IMR-90 (cell line): ENCODE measurements around the gene PAX5. TPM values are rescaled to one million over a fixed set of nuclear protein-coding genes. Genes with fewer than 3 reads are reported as not detected.
A peak's percentile ranks its signal among the peaks of the same experiment; 100 is the strongest.

ENCODE experiments used
- ATAC-seq: fragments of 200-7000 bp; cut with Tn5 transposase; 2 replicates; pipeline ENCODE4 v1.9.1; 2020; ENCODE audit warnings: low read depth, mild to moderate bottlenecking, moderate library complexity
- BruUV-seq: library from RNA; stranded (reverse); fragments of 400-500 nt; replicated peaks from 2 replicates; lab custom pipeline; 2021; lab: Mats Ljungman, UMichigan
- CTCF ChIA-PET: fragments of 300-600 bp; formaldehyde crosslinking; extraction: SDS; loops from one replicate; lab custom pipeline; 2021; ENCODE audit warnings: antibody characterized with exemption; lab: Yijun Ruan, JAX
- POLR2A ChIA-PET: fragments of 300-600 bp; sonication (Branson Sonifier 250); formaldehyde crosslinking; loops from one replicate; lab custom pipeline; 2022; ENCODE audit warnings: antibody characterized with exemption; ENCODE audit not compliant: unreplicated experiment; lab: Charles Lee
- DNase-seq: peaks from one replicate; pipeline ENCODE4 v3.0.0; 2013
- H2AFZ ChIP-seq: replicated peaks from 2 replicates; pipeline ENCODE3; 2013; ENCODE audit warnings: low read length, mild to moderate bottlenecking; ENCODE audit not compliant: poor library complexity
- H2AK5ac ChIP-seq: 2 replicates; pipeline ENCODE4 v1.6.1; 2013; ENCODE audit warnings: low read depth, low read length, inconsistent platforms
- H2AK9ac ChIP-seq: replicated peaks from 2 replicates; pipeline ENCODE3; 2013; ENCODE audit warnings: mild to moderate bottlenecking, low read depth, low read length, moderate library complexity; ENCODE audit not compliant: poor library complexity
- H2BK120ac ChIP-seq: 2 replicates; pipeline ENCODE4 v1.6.1; 2013; ENCODE audit warnings: low read depth, low read length, inconsistent platforms
- H2BK15ac ChIP-seq: 3 replicates; pipeline ENCODE4 v1.6.1; 2013; ENCODE audit warnings: low read depth, low read length, inconsistent platforms
- H2BK20ac ChIP-seq: 2 replicates; pipeline ENCODE4 v1.6.1; 2013; ENCODE audit warnings: low read depth, mild to moderate bottlenecking, inconsistent platforms, low read length, moderate library complexity
- H2BK5ac ChIP-seq: 2 replicates; pipeline ENCODE4 v1.6.1; 2013; ENCODE audit warnings: mild to moderate bottlenecking, low read depth, low read length, inconsistent platforms; ENCODE audit not compliant: poor library complexity, severe bottlenecking
- H3K14ac ChIP-seq: replicated peaks from 2 replicates; pipeline ENCODE4 v1.6.1; 2013; ENCODE audit warnings: low read depth, low read length, inconsistent platforms
- H3K18ac ChIP-seq: 2 replicates; pipeline ENCODE4 v1.6.1; 2013; ENCODE audit warnings: low read depth, low read length, control low read depth
- H3K23ac ChIP-seq: 2 replicates; pipeline ENCODE4 v1.6.1; 2013; ENCODE audit warnings: low read depth, low read length, inconsistent platforms
- H3K27ac ChIP-seq: 2 replicates; pipeline ENCODE4 v1.5.1; 2013; ENCODE audit warnings: mild to moderate bottlenecking, control low read depth, low read length; ENCODE audit not compliant: insufficient read depth
- H3K27me3 ChIP-seq: 2 replicates; pipeline ENCODE4 v1.6.1; 2013; ENCODE audit warnings: low read length; ENCODE audit not compliant: control insufficient read depth, insufficient read depth
- H3K36me3 ChIP-seq: 2 replicates; pipeline ENCODE4 v1.6.1; 2013; ENCODE audit warnings: low read length, mixed read lengths; ENCODE audit not compliant: control insufficient read depth, insufficient read depth
- H3K4ac ChIP-seq: 2 replicates; pipeline ENCODE4 v1.6.1; 2013; ENCODE audit warnings: low read depth, low read length, inconsistent platforms
- H3K4me1 ChIP-seq: 2 replicates; pipeline ENCODE4 v1.6.1; 2013; ENCODE audit warnings: low read length, mixed read lengths; ENCODE audit not compliant: control insufficient read depth, insufficient read depth
- H3K4me2 ChIP-seq: 2 replicates; pipeline ENCODE4 v1.6.1; 2013; ENCODE audit warnings: low read depth, mild to moderate bottlenecking, control low read depth, low read length, moderate library complexity
- H3K4me3 ChIP-seq: 2 replicates; pipeline ENCODE4 v1.5.1; 2013; ENCODE audit warnings: low read depth, mild to moderate bottlenecking, control low read depth, low read length, moderate library complexity; ENCODE audit not compliant: insufficient read depth
- H3K56ac ChIP-seq: 2 replicates; pipeline ENCODE4 v1.6.1; 2013; ENCODE audit warnings: low read length, inconsistent platforms; ENCODE audit not compliant: insufficient read depth; ENCODE audit errors: extremely low read depth
- H3K79me1 ChIP-seq, 2 experiments: 2 replicates each; pipeline ENCODE4 v1.6.1; 2013; ENCODE audit warnings: low read length in 2 of 2, inconsistent platforms in 1 of 2, low read depth in 1 of 2
- H3K9ac ChIP-seq: 2 replicates; pipeline ENCODE4 v1.6.1; 2013; ENCODE audit warnings: low read depth, low read length, control low read depth
- H3K9me1 ChIP-seq: 2 replicates; pipeline ENCODE4 v1.6.1; 2013; ENCODE audit warnings: low read length, inconsistent platforms; ENCODE audit not compliant: insufficient read depth
- H3K9me3 ChIP-seq: 2 replicates; pipeline ENCODE4 v1.6.1; 2013; ENCODE audit warnings: low read length; ENCODE audit not compliant: control insufficient read depth, insufficient read depth
- H4K20me1 ChIP-seq: 2 replicates; pipeline ENCODE4 v1.6.1; 2013; ENCODE audit warnings: low read length, inconsistent platforms; ENCODE audit not compliant: insufficient read depth
- H4K5ac ChIP-seq: 2 replicates; pipeline ENCODE4 v1.6.1; 2013; ENCODE audit warnings: mild to moderate bottlenecking, low read depth, low read length, control low read depth
- H4K8ac ChIP-seq, 2 experiments: 2 replicates each; pipeline ENCODE4 v1.6.1; 2013; ENCODE audit warnings: low read depth in 2 of 2, low read length in 2 of 2, control low read depth in 1 of 2, inconsistent platforms in 1 of 2
- H4K91ac ChIP-seq: 2 replicates; pipeline ENCODE4 v1.6.1; 2013; ENCODE audit warnings: low read depth, low read length, inconsistent platforms; ENCODE audit not compliant: insufficient read depth
- BHLHE40 ChIP-seq: fragments of 150-350 bp; IDR thresholded peaks from 2 replicates; pipeline ENCODE4 v1.6.1; 2016; ENCODE audit warnings: mild to moderate bottlenecking, low read depth, low read length
- CHD1 ChIP-seq: IDR thresholded peaks from 2 replicates; pipeline ENCODE4 v1.6.1; 2012; ENCODE audit warnings: low read depth, low read length, improper control_type of control experiment
- FOS ChIP-seq: fragments of 150-350 bp; IDR thresholded peaks from 2 replicates; pipeline ENCODE4 v1.6.1; 2016; ENCODE audit warnings: low read depth, low read length
- MAFK ChIP-seq: IDR thresholded peaks from 2 replicates; pipeline ENCODE4 v1.6.1; 2012; ENCODE audit warnings: low read depth, low read length, improper control_type of control experiment
- MAZ ChIP-seq: IDR thresholded peaks from 2 replicates; pipeline ENCODE4 v1.6.1; 2012; ENCODE audit warnings: low read depth, mild to moderate bottlenecking, low read length, improper control_type of control experiment, moderate library complexity, borderline replicate concordance
- MXI1 ChIP-seq: IDR thresholded peaks from 2 replicates; pipeline ENCODE4 v1.6.1; 2012; ENCODE audit warnings: low read depth, mild to moderate bottlenecking, low read length, moderate library complexity, borderline replicate concordance
- NFE2L2 ChIP-seq: fragments of 150-350 bp; IDR thresholded peaks from 2 replicates; pipeline ENCODE4 v1.6.1; 2016; ENCODE audit warnings: low read depth, mild to moderate bottlenecking, low read length
- POLR2A ChIP-seq: IDR thresholded peaks from 2 replicates; pipeline ENCODE4 v1.6.1; 2012; ENCODE audit warnings: mild to moderate bottlenecking, low read depth, low read length
- RAD21 ChIP-seq: IDR thresholded peaks from 2 replicates; pipeline ENCODE4 v1.6.1; 2012; ENCODE audit warnings: low read length, improper control_type of control experiment
- RCOR1 ChIP-seq: IDR thresholded peaks from 2 replicates; pipeline ENCODE4 v1.6.1; 2012; ENCODE audit warnings: mild to moderate bottlenecking, low read length, improper control_type of control experiment; ENCODE audit not compliant: insufficient replicate concordance
- RFX5 ChIP-seq: IDR thresholded peaks from 2 replicates; pipeline ENCODE4 v1.8.0; 2012; ENCODE audit warnings: low read depth, mild to moderate bottlenecking, low read length, moderate library complexity
- SMC3 ChIP-seq: fragments of 150-350 bp; IDR thresholded peaks from 2 replicates; pipeline ENCODE4 v1.6.1; 2016; ENCODE audit warnings: low read depth, mild to moderate bottlenecking, antibody characterized with exemption, low read length, moderate library complexity
- WGBS, 2 experiments: methylation state at CpG; one replicate each; pipeline versions ENCODE4 v1.1.5 to v1.1.7; 2013; ENCODE audit warnings: missing lambda C conversion rate in 2 of 2; ENCODE audit not compliant: insufficient read length in 1 of 2; ENCODE audit errors: extremely low coverage in 2 of 2; 5-methylcytosine and 5-hydroxymethylcytosine counted together
- dilution Hi-C: fragments of 300-500 bp; cut with HindIII; formaldehyde crosslinking; loops from one replicate; pipeline ENCODE4 v1.14.3; 2018; ENCODE audit warnings: low sequenced_read_pairs; ENCODE audit not compliant: unreplicated experiment
- in situ Hi-C: fragments of 300-500 bp; cut with MboI; formaldehyde crosslinking; loops from 3 replicates; pipeline ENCODE4 v1.14.3; 2019; ENCODE audit warnings: low sequenced_read_pairs, inconsistent platforms, mixed read lengths
- intact Hi-C: fragments of 100-400 bp; cut with micrococcal nuclease; formaldehyde crosslinking; loops from 2 replicates; pipeline ENCODE4 v1.10.0; 2022
- polyA plus RNA-seq, 3 experiments: library from polyadenylated mRNA; depleted of rRNA; stranded (reverse); fragments of >200 nt; gene quantifications; 2 replicates each; pipeline ENCODE4 v1.2.3, GENCODE V29; 2012; ENCODE audit warnings: low replicate concordance in 1 of 3
- total RNA-seq: library from RNA; depleted of rRNA; stranded (reverse); fragments of >200 nt; gene quantifications from 2 replicates; pipeline ENCODE4 v1.2.3, GENCODE V29; 2012
- TF ChIP-seq, protein P1 (sequence below): fragments of 150-350 bp; IDR thresholded peaks from 2 replicates; pipeline ENCODE4 v1.6.1; 2016; ENCODE audit warnings: low read depth, mild to moderate bottlenecking, low read length, moderate library complexity, borderline replicate concordance
- TF ChIP-seq, protein P2 (sequence below): fragments of 150-350 bp; IDR thresholded peaks from 2 replicates; pipeline ENCODE4 v1.6.1; 2017; ENCODE audit warnings: mild to moderate bottlenecking, antibody characterized with exemption, low read length, low read depth
- TF ChIP-seq, protein P3 (sequence below): conservative IDR thresholded peaks from 2 replicates; pipeline ENCODE4 v1.5.1; 2012; ENCODE audit warnings: mild to moderate bottlenecking, low read depth, low read length, improper control_type of control experiment

Gene PAX5
- total and polyA plus RNA-seq, 2 of the 4 experiments (the other 2 are of a cell fraction), result not detected

DNA sequence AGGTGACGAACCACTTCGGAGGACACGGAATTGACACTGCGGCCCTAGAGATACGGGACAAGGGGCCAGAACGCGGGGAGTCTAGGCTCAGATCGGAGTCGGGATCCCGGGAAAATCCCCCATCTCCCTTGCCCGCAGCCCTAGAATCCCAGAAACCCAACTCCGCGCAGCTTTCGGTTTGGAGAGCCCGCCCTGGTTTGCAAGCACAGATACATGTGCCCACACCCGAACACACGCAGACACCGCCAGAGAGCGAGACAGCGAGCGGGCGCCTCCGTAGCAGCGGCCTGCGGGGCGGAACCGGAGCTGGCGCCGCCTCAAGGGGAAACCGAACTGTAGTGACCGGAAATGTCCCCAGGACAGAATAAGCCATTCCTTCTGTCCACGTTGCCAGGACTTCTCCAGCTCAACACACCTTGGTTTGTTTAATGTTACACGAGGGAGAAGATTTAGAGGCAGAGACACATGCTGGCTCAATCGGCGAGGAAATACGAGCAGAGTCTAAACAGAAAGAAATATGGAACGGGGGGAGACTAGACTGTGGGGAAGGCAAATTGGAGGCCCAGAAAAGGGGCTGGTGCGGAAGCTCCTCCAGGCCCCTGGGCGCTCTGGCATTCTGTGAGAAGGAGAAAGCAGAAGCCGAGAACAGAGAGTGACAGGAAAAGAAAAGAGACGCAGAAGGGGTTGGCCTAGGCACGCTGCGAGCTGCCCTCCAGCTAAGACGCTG is 2.9 kb upstream of the PAX5 start:
- no peak overlapping the region for H3K4ac ChIP-seq
- no peak overlapping the region for H3K9ac ChIP-seq
- H3K79me1 ChIP-seq, result no peaks in the 10 kb centered on the region
- H3K4me2 ChIP-seq, result peak overlapping the region; percentile 80
- H3K4me1 ChIP-seq, result no peaks in the 10 kb centered on the region; the same call in 1 of the 2 replicates
- H3K27ac ChIP-seq, result no peak overlapping the region
- DNase-seq (peak; percentile 12), ATAC-seq (peak; percentile 70)
- H3K36me3 ChIP-seq, result no peaks in the 10 kb centered on the region
- H3K14ac ChIP-seq, result no peak overlapping the region
- H2BK5ac ChIP-seq, result no peak overlapping the region
- no peak overlapping the region for H4K91ac ChIP-seq
- H3K56ac ChIP-seq, result no peak overlapping the region
- peak overlapping the region; percentile 35 for H3K4me3 ChIP-seq
- dilution Hi-C loops, result no loop called here
- H2BK20ac ChIP-seq, result no peak overlapping the region
- no TSS peak for BruUV-seq
- no peak overlapping the region for H2AK5ac ChIP-seq
- H2BK15ac ChIP-seq, result no peak overlapping the region
- no peak overlapping the region for H4K5ac ChIP-seq
- peaks cover 12% of the 10 kb centered on the region; the same call in 1 of the 2 replicates for H4K20me1 ChIP-seq
- peak overlapping the region; percentile 85 for H2AFZ ChIP-seq
- H3K18ac ChIP-seq, result no peak overlapping the region
- H3K23ac ChIP-seq, result peak overlapping the region; percentile 48; the same call in 1 of the 2 replicates
- no peak overlapping the region for H2BK120ac ChIP-seq
- peaks cover 2% of the 10 kb centered on the region for H3K9me3 ChIP-seq
- in situ Hi-C loops, result no loop called here
- ChIA-PET CTCF (no interaction called here), POLR2A (no interaction called here)
- no peak overlapping the region for H4K8ac ChIP-seq
- H2AK9ac ChIP-seq, result no peak overlapping the region
- peaks cover 93% of the 10 kb centered on the region for H3K27me3 ChIP-seq
- intact Hi-C loops, result loop anchor here (5.0 kb wide), 1 partner anchor 85 kb away; the partner anchor contains the start of gene ZCCHC7
- H3K9me1 ChIP-seq, result no peaks in the 10 kb centered on the region; the same call in 1 of the 2 replicates
- 5% methylated on average over 10 of the region's 44 CpGs; no CpG with 5 or more reads in 1 of the 2 experiments for WGBS, 2 experiments
- no peak for TF ChIP-seq FOS
- no peak for TF ChIP-seq RAD21
- no peak for TF ChIP-seq MAFK
- TF ChIP-seq NFE2L2, result no peak
- TF ChIP-seq CHD1, result no peak
- TF ChIP-seq, protein P1, sequence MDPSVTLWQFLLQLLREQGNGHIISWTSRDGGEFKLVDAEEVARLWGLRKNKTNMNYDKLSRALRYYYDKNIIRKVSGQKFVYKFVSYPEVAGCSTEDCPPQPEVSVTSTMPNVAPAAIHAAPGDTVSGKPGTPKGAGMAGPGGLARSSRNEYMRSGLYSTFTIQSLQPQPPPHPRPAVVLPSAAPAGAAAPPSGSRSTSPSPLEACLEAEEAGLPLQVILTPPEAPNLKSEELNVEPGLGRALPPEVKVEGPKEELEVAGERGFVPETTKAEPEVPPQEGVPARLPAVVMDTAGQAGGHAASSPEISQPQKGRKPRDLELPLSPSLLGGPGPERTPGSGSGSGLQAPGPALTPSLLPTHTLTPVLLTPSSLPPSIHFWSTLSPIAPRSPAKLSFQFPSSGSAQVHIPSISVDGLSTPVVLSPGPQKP, result no peak
- TF ChIP-seq, protein P2, sequence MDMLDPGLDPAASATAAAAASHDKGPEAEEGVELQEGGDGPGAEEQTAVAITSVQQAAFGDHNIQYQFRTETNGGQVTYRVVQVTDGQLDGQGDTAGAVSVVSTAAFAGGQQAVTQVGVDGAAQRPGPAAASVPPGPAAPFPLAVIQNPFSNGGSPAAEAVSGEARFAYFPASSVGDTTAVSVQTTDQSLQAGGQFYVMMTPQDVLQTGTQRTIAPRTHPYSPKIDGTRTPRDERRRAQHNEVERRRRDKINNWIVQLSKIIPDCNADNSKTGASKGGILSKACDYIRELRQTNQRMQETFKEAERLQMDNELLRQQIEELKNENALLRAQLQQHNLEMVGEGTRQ, result no peak
- TF ChIP-seq MAZ, result no peak
- TF ChIP-seq BHLHE40, result no peak
- TF ChIP-seq, protein P3, sequence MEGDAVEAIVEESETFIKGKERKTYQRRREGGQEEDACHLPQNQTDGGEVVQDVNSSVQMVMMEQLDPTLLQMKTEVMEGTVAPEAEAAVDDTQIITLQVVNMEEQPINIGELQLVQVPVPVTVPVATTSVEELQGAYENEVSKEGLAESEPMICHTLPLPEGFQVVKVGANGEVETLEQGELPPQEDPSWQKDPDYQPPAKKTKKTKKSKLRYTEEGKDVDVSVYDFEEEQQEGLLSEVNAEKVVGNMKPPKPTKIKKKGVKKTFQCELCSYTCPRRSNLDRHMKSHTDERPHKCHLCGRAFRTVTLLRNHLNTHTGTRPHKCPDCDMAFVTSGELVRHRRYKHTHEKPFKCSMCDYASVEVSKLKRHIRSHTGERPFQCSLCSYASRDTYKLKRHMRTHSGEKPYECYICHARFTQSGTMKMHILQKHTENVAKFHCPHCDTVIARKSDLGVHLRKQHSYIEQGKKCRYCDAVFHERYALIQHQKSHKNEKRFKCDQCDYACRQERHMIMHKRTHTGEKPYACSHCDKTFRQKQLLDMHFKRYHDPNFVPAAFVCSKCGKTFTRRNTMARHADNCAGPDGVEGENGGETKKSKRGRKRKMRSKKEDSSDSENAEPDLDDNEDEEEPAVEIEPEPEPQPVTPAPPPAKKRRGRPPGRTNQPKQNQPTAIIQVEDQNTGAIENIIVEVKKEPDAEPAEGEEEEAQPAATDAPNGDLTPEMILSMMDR, result no peak
- TF ChIP-seq MXI1, result no peak
- no peak for TF ChIP-seq POLR2A
- TF ChIP-seq RFX5, result no peak
- no peak for TF ChIP-seq RCOR1
- TF ChIP-seq SMC3, result no peak
